Natural killer cell (primary cell): ENCODE data around the gene MTHFR. TPM values are rescaled to one million over a fixed set of nuclear protein-coding genes. Genes with fewer than 3 reads are reported as not detected.

Experiments
- ATAC-seq, 3 donors: fragments of 150-1000 bp in 2 of 3; fragments of 200-7000 bp in 1 of 3; cut with Tn5 transposase; 1 replicate in 1 of 3; 2 replicates in 2 of 3; pipeline ENCODE4 v1.10.0; 2021; ENCODE audit warnings: mild to moderate bottlenecking in 2 of 3, moderate library complexity in 2 of 3
- DNase-seq, 2 donors: peaks; one replicate each; pipeline versions ENCODE4 v3.0.0 to v3.0.0-alpha.2; 2013 to 2021; ENCODE audit warnings: mixed read lengths in 1 of 2
- H3K27ac ChIP-seq: one replicate; pipeline ENCODE4 v1.5.1; 2013; ENCODE audit warnings: mild to moderate bottlenecking, low read length
- H3K27me3 ChIP-seq: one replicate; pipeline ENCODE4 v1.6.1; 2013; ENCODE audit warnings: low read length; ENCODE audit not compliant: control insufficient read depth, insufficient read depth
- H3K36me3 ChIP-seq: one replicate; pipeline ENCODE4 v1.6.1; 2013; ENCODE audit warnings: low read length; ENCODE audit not compliant: control insufficient read depth, insufficient read depth
- H3K4me1 ChIP-seq: one replicate; pipeline ENCODE4 v1.6.1; 2013; ENCODE audit warnings: low read length; ENCODE audit not compliant: control insufficient read depth, insufficient read depth
- H3K4me3 ChIP-seq: one replicate; pipeline ENCODE4 v1.5.1; 2013; ENCODE audit warnings: low read length
- H3K9me3 ChIP-seq: one replicate; pipeline ENCODE4 v1.6.1; 2013; ENCODE audit warnings: low read length; ENCODE audit not compliant: control insufficient read depth, insufficient read depth
- H3K27ac Mint-ChIP-seq, 2 donors: one replicate each; pipeline ENCODE4 v1.8.0; 2022; ENCODE audit warnings: mild to moderate bottlenecking in 2 of 2, mixed read lengths in 2 of 2, moderate library complexity in 1 of 2
- H3K27me3 Mint-ChIP-seq, 2 donors: one replicate each; pipeline ENCODE4 v1.8.0; 2022; ENCODE audit warnings: low read depth in 2 of 2, mixed read lengths in 2 of 2
- H3K36me3 Mint-ChIP-seq: one replicate; pipeline ENCODE4 v1.8.0; 2022; ENCODE audit warnings: mixed read lengths
- H3K4me1 Mint-ChIP-seq, 2 donors: one replicate each; pipeline ENCODE4 v1.8.0; 2022; ENCODE audit warnings: mixed read lengths in 2 of 2
- H3K4me3 Mint-ChIP-seq: one replicate; pipeline ENCODE4 v1.8.0; 2022; ENCODE audit warnings: mild to moderate bottlenecking, moderate library complexity, mixed read lengths
- H3K9me3 Mint-ChIP-seq, 2 donors: one replicate each; pipeline ENCODE4 v1.8.0; 2022; ENCODE audit warnings: mixed read lengths in 2 of 2
- CTCF ChIP-seq: fragments of 200-600 bp; IDR thresholded peaks from one replicate; pipeline ENCODE4 v1.8.0; 2022; ENCODE audit warnings: antibody characterized with exemption
- WGBS: methylation state at CpG from one replicate; pipeline ENCODE4 v1.1.7; 2013; ENCODE audit warnings: missing lambda C conversion rate; ENCODE audit not compliant: insufficient coverage; 5-methylcytosine and 5-hydroxymethylcytosine counted together
- intact Hi-C: fragments of 100-400 bp; cut with micrococcal nuclease; formaldehyde crosslinking; loops from one replicate; pipeline ENCODE4 v1.14.2; 2022
- total RNA-seq, 4 donors: library from RNA; stranded (reverse); fragments of 120-200 nt in 1 of 4; gene quantifications; one replicate each; pipeline versions ENCODE4 v1.2.3 to v1.2.4, GENCODE V29; 2013 to 2022

The MTHFR gene
- total RNA-seq, 3 donors from 2014 or later (not counting 1 experiment from before 2014, with no cell fraction given): 61.8 to 78.4 (median 69.5) TPM

GRCh38 chr1:11759791-11760190 lies 46.0 kb downstream of the MTHFR start:
- H3K27ac ChIP-seq: no peak overlapping the region
- H3K36me3 Mint-ChIP-seq: no peaks in the 10 kb centered on the region
- DNase-seq: no peak

GRCh38 chr1:11757047-11757446 lies 48.7 kb downstream of the MTHFR start:
- intact Hi-C loops: no loop called here
- Histone ChIP-seq H3K27ac (no peak overlapping the region), H3K9me3 (no peaks in the 10 kb centered on the region), H3K4me3 (no peak overlapping the region), H3K4me1 (peaks cover 9% of the 10 kb centered on the region), H3K36me3 (no peaks in the 10 kb centered on the region), H3K27me3 (peaks cover 2% of the 10 kb centered on the region)
- H3K4me3 Mint-ChIP-seq: no peak overlapping the region
- WGBS: 90% methylated on average over 1 of the region's 1 CpG
- peaks cover 8 to 22% of the 10 kb centered on the region in 2 donors for H3K4me1 Mint-ChIP-seq
- no peak for ATAC-seq
- no peaks in the 10 kb centered on the region for H3K36me3 Mint-ChIP-seq
- DNase-seq: no peak
- no peaks in the 10 kb centered on the region for H3K9me3 Mint-ChIP-seq
- H3K27ac Mint-ChIP-seq: no peak overlapping the region
- peaks cover 7 to 8% of the 10 kb centered on the region in 2 donors for H3K27me3 Mint-ChIP-seq
- no peak for TF ChIP-seq CTCF

More at GRCh38 chr1:11759791-11760190, 46.0 kb downstream of the MTHFR start:
- Mint-ChIP-seq H3K27me3 (peaks cover 8 to 10% of the 10 kb centered on the region in 2 donors), H3K4me1 (peaks cover 4 to 15% of the 10 kb centered on the region in 2 donors), H3K4me3 (no peak overlapping the region), H3K27ac (no peak overlapping the region), H3K9me3 (no peaks in the 10 kb centered on the region)
- no peaks in the 10 kb centered on the region for H3K36me3 ChIP-seq
- intact Hi-C loops: no loop called here
- peaks cover 2% of the 10 kb centered on the region for H3K27me3 ChIP-seq
- H3K4me1 ChIP-seq: peaks cover 6% of the 10 kb centered on the region
- 96% methylated on average over 3 of the region's 4 CpGs for WGBS
- H3K4me3 ChIP-seq: no peak overlapping the region
- TF ChIP-seq CTCF: no peak
- no peaks in the 10 kb centered on the region for H3K9me3 ChIP-seq
- no peak for ATAC-seq

GRCh38 chr1:11753555-11754208 lies 52.1 kb downstream of the MTHFR start:
- no peak for TF ChIP-seq CTCF
- H3K9me3 Mint-ChIP-seq: no peaks in the 10 kb centered on the region
- WGBS: 83% methylated on average over 6 of the region's 7 CpGs
- H3K27ac Mint-ChIP-seq: peak overlapping the region in 1 of 2 donors; percentile 64
- no peaks in the 10 kb centered on the region for H3K9me3 ChIP-seq
- no peak for DNase-seq
- no peaks in the 10 kb centered on the region for H3K36me3 Mint-ChIP-seq
- ATAC-seq: no peak
- intact Hi-C loops: no loop called here
- H3K4me3 ChIP-seq: no peak overlapping the region
- H3K27me3 ChIP-seq: no peaks in the 10 kb centered on the region
- peaks cover 16% of the 10 kb centered on the region for H3K36me3 ChIP-seq
- H3K4me3 Mint-ChIP-seq: no peak overlapping the region
- no peak overlapping the region for H3K27ac ChIP-seq
- no peaks in the 10 kb centered on the region for H3K27me3 Mint-ChIP-seq
- H3K4me1 ChIP-seq: peaks cover 14% of the 10 kb centered on the region
- peaks cover 19 to 25% of the 10 kb centered on the region in 2 donors for H3K4me1 Mint-ChIP-seq
